CD8-positive, alpha-beta memory T cell (primary cell): ENCODE results near the gene MXRA7. TPM values are rescaled to one million over a fixed set of nuclear protein-coding genes. Genes with fewer than 3 reads are reported as not detected.

Experiments
- CTCF ChIA-PET: fragments of 350-600 bp; sonication (Branson Sonifier 250); formaldehyde crosslinking; loops from one replicate; lab custom pipeline; 2021; ENCODE audit warnings: antibody characterized with exemption; lab: Charles Lee
- POLR2A ChIA-PET: fragments of 350-600 bp; sonication (Branson Sonifier 250); formaldehyde crosslinking; loops from one replicate; lab custom pipeline; 2021; ENCODE audit warnings: antibody characterized with exemption; lab: Charles Lee
- DNase-seq, 5 donors: peaks; one replicate each; pipeline versions ENCODE4 v3.0.0 to v3.0.0-alpha.2; 2020 to 2022; ENCODE audit warnings: mixed read lengths in 1 of 5
- H3K27ac ChIP-seq: one replicate; pipeline ENCODE4 v1.7.0; 2013; ENCODE audit warnings: low read depth, mild to moderate bottlenecking, low read length, moderate library complexity
- H3K27me3 ChIP-seq: 2 replicates; pipeline ENCODE4 v1.7.0; 2013; ENCODE audit warnings: low read length, mild to moderate bottlenecking; ENCODE audit not compliant: insufficient read depth, poor library complexity, severe bottlenecking
- H3K36me3 ChIP-seq: 2 replicates; pipeline ENCODE4 v1.7.0; 2013; ENCODE audit warnings: mild to moderate bottlenecking, low read length, moderate library complexity; ENCODE audit not compliant: insufficient read depth
- H3K4me1 ChIP-seq: 2 replicates; pipeline ENCODE4 v1.7.0; 2013; ENCODE audit warnings: mild to moderate bottlenecking, low read length, moderate library complexity; ENCODE audit not compliant: insufficient read depth
- H3K4me3 ChIP-seq: 2 replicates; pipeline ENCODE4 v1.7.0; 2013; ENCODE audit warnings: mild to moderate bottlenecking, low read length
- H3K9me3 ChIP-seq: 2 replicates; pipeline ENCODE4 v1.7.0; 2013; ENCODE audit warnings: mild to moderate bottlenecking, low read length
- H3K27ac Mint-ChIP-seq, 8 donors: one replicate each; pipeline ENCODE4 v1.8.0; 2020 to 2021; ENCODE audit warnings: mixed read lengths in 8 of 8, mild to moderate bottlenecking in 6 of 8, inconsistent platforms in 3 of 8, moderate library complexity in 3 of 8
- H3K27me3 Mint-ChIP-seq, 2 donors: one replicate each; pipeline ENCODE4 v1.8.0; 2020 to 2021; ENCODE audit warnings: mixed read lengths in 2 of 2, mild to moderate bottlenecking in 1 of 2, moderate library complexity in 1 of 2
- H3K36me3 Mint-ChIP-seq, 3 donors: one replicate each; pipeline ENCODE4 v1.8.0; 2020 to 2021; ENCODE audit warnings: mixed read lengths in 3 of 3, inconsistent platforms in 1 of 3, mild to moderate bottlenecking in 1 of 3
- H3K4me1 Mint-ChIP-seq, 3 donors: one replicate each; pipeline ENCODE4 v1.8.0; 2020 to 2021; ENCODE audit warnings: mixed read lengths in 3 of 3, inconsistent platforms in 1 of 3, mild to moderate bottlenecking in 1 of 3
- H3K4me3 Mint-ChIP-seq, 7 donors: one replicate each; pipeline ENCODE4 v1.8.0; 2020 to 2021; ENCODE audit warnings: mixed read lengths in 7 of 7, mild to moderate bottlenecking in 6 of 7, moderate library complexity in 4 of 7, inconsistent platforms in 2 of 7
- H3K9me3 Mint-ChIP-seq, 5 donors: one replicate each; pipeline ENCODE4 v1.8.0; 2020 to 2022; ENCODE audit warnings: mixed read lengths in 5 of 5, mild to moderate bottlenecking in 3 of 5, moderate library complexity in 2 of 5, inconsistent platforms in 1 of 5
- polyA plus RNA-seq: library from polyadenylated mRNA; unstranded; fragments of 300-500 nt; fragmentation: Illumina TruSeq; gene quantifications from one replicate; pipeline ENCODE4 v1.2.3, GENCODE V29; 2021
- total RNA-seq, 2 experiments: library from RNA; stranded (reverse); gene quantifications; one replicate each; pipeline ENCODE4 v1.2.3, GENCODE V29; 2021

MXRA7 gene
- total and polyA plus RNA-seq, 3 experiments from 2014 or later: 27.1 to 30.6 (median 29.1) TPM

- peak overlapping the region; percentile 80 for H3K4me3 ChIP-seq
- ChIA-PET CTCF (interaction anchor here (0.7 to 2.4 kb wide), 6 partner anchors 9 to 149 kb away, joined by 3 to 14 read pairs (median 5); no protein-coding TSS in a partner anchor), POLR2A (interaction anchor here (0.7 to 2.2 kb wide), 11 partner anchors 10 to 1282 kb away, joined by 3 to 17 read pairs (median 4); partner anchors contain the start of genes JMJD6 and METTL23)
- Mint-ChIP-seq H3K4me3 (peak overlapping the region; percentile 86 to 95 (median 94)), H3K27me3 (peaks cover 0 to 2% of the 10 kb centered on the region in 2 donors), H3K27ac (peak overlapping the region; percentile 94 to 100 (median 98)), H3K36me3 (peaks cover 0 to 4% (median 0%) of the 10 kb centered on the region in 3 donors), H3K4me1 (peaks cover 29 to 35% (median 32%) of the 10 kb centered on the region in 3 donors), H3K9me3 (peaks cover 0 to 2% (median 0%) of the 10 kb centered on the region in 5 donors)
- peaks cover 35% of the 10 kb centered on the region for H3K4me1 ChIP-seq
- no peaks in the 10 kb centered on the region for H3K9me3 ChIP-seq
- peak overlapping the region; percentile 66 for H3K27ac ChIP-seq
- H3K27me3 ChIP-seq: no peaks in the 10 kb centered on the region
- H3K36me3 ChIP-seq: no peaks in the 10 kb centered on the region
- no peak for DNase-seq
These were observed 38.9 kb downstream of the MXRA7 start for GRCh38 chr17:76671912-76672262.

GRCh38 chr17:76671123-76671911, 39.4 kb downstream of the MXRA7 start:
- peak overlapping the region; percentile 69 for H3K27ac ChIP-seq
- Mint-ChIP-seq H3K4me3 (peak overlapping the region; percentile 86 to 95 (median 94)), H3K27ac (peak overlapping the region; percentile 94 to 100 (median 98)), H3K36me3 (peaks cover 0 to 4% (median 0%) of the 10 kb centered on the region in 3 donors), H3K9me3 (peaks cover 0 to 2% (median 0%) of the 10 kb centered on the region in 5 donors), H3K4me1 (peaks cover 29 to 35% (median 32%) of the 10 kb centered on the region in 3 donors), H3K27me3 (peaks cover 0 to 2% of the 10 kb centered on the region in 2 donors)
- H3K36me3 ChIP-seq: no peaks in the 10 kb centered on the region
- CTCF ChIA-PET: interaction anchor here (0.7 to 2.4 kb wide), 6 partner anchors 10 to 148 kb away, joined by 3 to 14 read pairs (median 5); no protein-coding TSS in a partner anchor
- POLR2A ChIA-PET: interaction anchor here (0.5 to 2.2 kb wide), 13 partner anchors 10 to 1283 kb away, joined by 3 to 17 read pairs (median 5); partner anchors contain the start of genes JMJD6 and METTL23
- peak overlapping the region; percentile 80 for H3K4me3 ChIP-seq
- no peaks in the 10 kb centered on the region for H3K27me3 ChIP-seq
- DNase-seq: peak; percentile 97 to 100 (median 99)
- H3K4me1 ChIP-seq: peaks cover 35% of the 10 kb centered on the region
- H3K9me3 ChIP-seq: no peaks in the 10 kb centered on the region

GRCh38 chr17:76670718-76671122, 40.0 kb downstream of the MXRA7 start:
- Histone ChIP-seq H3K27ac (no peak overlapping the region), H3K27me3 (no peaks in the 10 kb centered on the region), H3K4me1 (peaks cover 35% of the 10 kb centered on the region), H3K4me3 (no peak overlapping the region), H3K9me3 (no peaks in the 10 kb centered on the region), H3K36me3 (no peaks in the 10 kb centered on the region)
- DNase-seq: peak in 1 of 5 donors; percentile 55
- Mint-ChIP-seq H3K27me3 (peaks cover 0 to 2% of the 10 kb centered on the region in 2 donors), H3K4me1 (peaks cover 29 to 35% (median 32%) of the 10 kb centered on the region in 3 donors), H3K4me3 (peak overlapping the region; percentile 32 to 95 (median 90)), H3K9me3 (peaks cover 0 to 2% (median 0%) of the 10 kb centered on the region in 5 donors), H3K36me3 (peaks cover 0 to 4% (median 0%) of the 10 kb centered on the region in 3 donors), H3K27ac (peak overlapping the region; percentile 94 to 100 (median 98))
- ChIA-PET POLR2A (interaction anchor here (0.5 to 2.2 kb wide), 8 partner anchors 9 to 312 kb away, joined by 3 to 17 read pairs (median 5); partner anchors contain the start of genes JMJD6 and METTL23), CTCF (interaction anchor here (1.2 to 2.4 kb wide), 4 partner anchors 10 to 147 kb away, joined by 3 to 14 read pairs (median 8); no protein-coding TSS in a partner anchor)

DNA sequence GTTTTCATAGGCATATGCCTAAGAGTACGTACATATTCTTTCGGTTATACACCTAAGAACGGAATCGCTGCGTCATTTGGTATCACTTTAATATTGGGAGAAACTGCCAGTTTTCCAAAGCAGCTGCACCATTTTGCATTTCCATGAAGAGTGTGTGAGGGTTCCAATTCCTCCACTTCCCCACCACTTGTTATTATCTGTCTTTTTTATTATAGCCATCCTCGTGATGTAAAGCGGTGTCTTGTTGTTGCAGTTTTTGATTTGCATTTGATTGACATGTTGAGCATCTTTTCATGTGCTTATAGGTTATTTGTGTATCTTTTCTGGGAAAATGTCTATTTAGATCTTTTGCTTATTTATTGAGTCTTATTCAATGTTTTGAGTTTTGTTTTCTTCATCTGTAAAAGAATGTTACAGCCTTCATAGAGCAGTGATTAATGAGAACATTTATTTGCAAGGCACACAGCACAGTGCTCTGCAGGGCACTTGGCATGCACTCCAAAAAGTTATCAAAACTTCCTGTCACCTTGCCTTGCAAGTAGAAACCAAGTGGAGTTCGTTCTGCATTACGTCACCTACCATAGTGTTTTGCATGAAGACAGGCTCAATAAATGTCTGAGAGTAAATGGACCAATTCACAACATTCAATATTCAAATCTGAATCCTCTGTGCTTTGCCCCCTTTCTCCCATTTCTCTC, 40.6 kb downstream of the MXRA7 start:
- Histone ChIP-seq H3K27ac (no peak overlapping the region), H3K4me1 (peaks cover 35% of the 10 kb centered on the region), H3K4me3 (no peak overlapping the region), H3K27me3 (no peaks in the 10 kb centered on the region), H3K9me3 (no peaks in the 10 kb centered on the region), H3K36me3 (no peaks in the 10 kb centered on the region)
- CTCF ChIA-PET: no interaction called here
- H3K4me3 Mint-ChIP-seq: peak overlapping the region in 6 of 7 donors; percentile 86 to 95 (median 92)
- H3K9me3 Mint-ChIP-seq: peaks cover 0 to 2% (median 0%) of the 10 kb centered on the region in 5 donors
- peak in 1 of 5 donors; percentile 61 for DNase-seq
- POLR2A ChIA-PET: interaction anchor here (2.2 kb wide), 1 partner anchor 57 kb away, joined by 17 read pairs; the partner anchor contains the start of genes JMJD6 and METTL23
- H3K4me1 Mint-ChIP-seq: peaks cover 29 to 35% (median 32%) of the 10 kb centered on the region in 3 donors
- peaks cover 0 to 4% (median 0%) of the 10 kb centered on the region in 3 donors for H3K36me3 Mint-ChIP-seq
- H3K27me3 Mint-ChIP-seq: peaks cover under 1 to 2% of the 10 kb centered on the region in 2 donors
- peak overlapping the region; percentile 68 to 98 (median 96) for H3K27ac Mint-ChIP-seq

- H3K9me3 Mint-ChIP-seq: peaks cover 0 to 2% (median 0%) of the 10 kb centered on the region in 5 donors
- ChIA-PET CTCF (interaction anchor here (1.1 to 1.9 kb wide), 3 partner anchors 13 to 145 kb away, joined by 3 to 4 read pairs (median 4); no protein-coding TSS in a partner anchor), POLR2A (no interaction called here)
These were observed 42.8 kb downstream of the MXRA7 start for GRCh38 chr17:76667786-76668453.

GRCh38 chr17:76667491-76667755, 43.3 kb downstream of the MXRA7 start:
- H3K27ac ChIP-seq: no peak overlapping the region
- Mint-ChIP-seq H3K9me3 (peaks cover 0 to 2% (median 0%) of the 10 kb centered on the region in 5 donors), H3K4me3 (no peak overlapping the region), H3K27me3 (peaks cover 2 to 6% of the 10 kb centered on the region in 2 donors), H3K4me1 (peaks cover 25 to 28% (median 25%) of the 10 kb centered on the region in 3 donors), H3K27ac (no peak overlapping the region), H3K36me3 (peaks cover 0 to 4% (median 0%) of the 10 kb centered on the region in 3 donors)
- H3K9me3 ChIP-seq: no peaks in the 10 kb centered on the region
- DNase-seq: no peak
- H3K27me3 ChIP-seq: no peaks in the 10 kb centered on the region
- CTCF ChIA-PET: interaction anchor here (1.9 kb wide), 1 partner anchor 144 kb away, joined by 4 read pairs; no protein-coding TSS in a partner anchor
- no peak overlapping the region for H3K4me3 ChIP-seq
- no peaks in the 10 kb centered on the region for H3K36me3 ChIP-seq
- POLR2A ChIA-PET: no interaction called here
- peaks cover 25% of the 10 kb centered on the region for H3K4me1 ChIP-seq

More at GRCh38 chr17:76667786-76668453, 42.8 kb downstream of the MXRA7 start:
- Mint-ChIP-seq H3K36me3 (peaks cover 0 to 4% (median 0%) of the 10 kb centered on the region in 3 donors), H3K4me3 (no peak overlapping the region), H3K27me3 (peaks cover 2 to 6% of the 10 kb centered on the region in 2 donors), H3K4me1 (peaks cover 29 to 31% (median 30%) of the 10 kb centered on the region in 3 donors), H3K27ac (no peak overlapping the region)
- Histone ChIP-seq H3K27ac (peak overlapping the region; percentile 1), H3K4me3 (no peak overlapping the region), H3K4me1 (peaks cover 30% of the 10 kb centered on the region), H3K36me3 (no peaks in the 10 kb centered on the region), H3K9me3 (no peaks in the 10 kb centered on the region), H3K27me3 (no peaks in the 10 kb centered on the region)
- DNase-seq: no peak

DNA sequence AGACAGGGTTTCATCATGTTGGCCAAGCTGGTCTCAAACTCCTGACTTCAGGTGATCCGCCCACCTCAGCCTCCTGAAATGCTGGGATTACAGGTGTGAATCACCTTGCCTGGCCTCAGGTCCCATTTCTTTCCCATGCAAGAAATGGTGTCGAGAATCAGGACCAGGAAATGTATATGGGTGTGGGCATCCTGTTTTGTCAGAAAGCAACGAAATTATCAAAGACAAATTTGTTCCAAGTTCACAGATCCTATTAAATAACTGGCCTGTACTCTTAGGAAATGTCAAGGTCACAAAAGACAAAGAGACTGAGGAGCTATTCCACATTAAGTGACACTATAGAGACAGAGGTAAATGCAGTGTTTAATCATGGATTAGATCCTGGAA, 50.1 kb downstream of the MXRA7 start:
- peaks cover 0 to 2% (median 0%) of the 10 kb centered on the region in 3 donors for H3K36me3 Mint-ChIP-seq
- peak overlapping the region; percentile 15 to 83 (median 76) for H3K4me3 Mint-ChIP-seq
- H3K4me1 Mint-ChIP-seq: peaks cover 34 to 38% (median 38%) of the 10 kb centered on the region in 3 donors
- ChIA-PET POLR2A (interaction anchor here (0.6 to 1.1 kb wide), 2 partner anchors 11 to 263 kb away, joined by 3 to 4 read pairs; no protein-coding TSS in a partner anchor), CTCF (interaction anchor here (1.0 kb wide), 1 partner anchor 518 kb away, joined by 3 read pairs; no protein-coding TSS in a partner anchor)
- Histone ChIP-seq H3K27ac (no peak overlapping the region), H3K27me3 (no peaks in the 10 kb centered on the region), H3K4me1 (peaks cover 36% of the 10 kb centered on the region), H3K36me3 (no peaks in the 10 kb centered on the region), H3K4me3 (no peak overlapping the region), H3K9me3 (no peaks in the 10 kb centered on the region)
- peaks cover 0 to 6% of the 10 kb centered on the region in 2 donors for H3K27me3 Mint-ChIP-seq
- DNase-seq: no peak
- H3K27ac Mint-ChIP-seq: peak overlapping the region in 6 of 8 donors; percentile 34 to 93 (median 88)
- no peaks in the 10 kb centered on the region for H3K9me3 Mint-ChIP-seq
